CD4-positive, alpha-beta T cell treated with Interleukin-15 for 1 hour (primary cell): ENCODE measurements around the gene WDR36.

Experiments used
- DNase-seq: peaks from one replicate; pipeline ENCODE4 v3.0.0-alpha.2; 2020

The WDR36 gene

GRCh38 chr5:111092062-111092853, at the start of gene WDR36:
WDR36 (plus strand) TSS chr5:111092348; CDS start chr5:111092457, 109 bp downstream.
- peak; percentile 84 for DNase-seq

GRCh38 chr5:111043712-111044506, 48.2 kb upstream of the WDR36 start:
- DNase-seq, result no peak

- DNase-seq, result no peak
Measured at GRCh38 chr5:111058064-111058463, 34.1 kb upstream of the WDR36 start.

GRCh38 chr5:111060169-111060568, 32.0 kb upstream of the WDR36 start:
- DNase-seq, result no peak

- no peak for DNase-seq
Measured at GRCh38 chr5:111061618-111062017, 30.5 kb upstream of the WDR36 start.

GRCh38 chr5:111063709-111064322, 28.3 kb upstream of the WDR36 start:
- no peak for DNase-seq

GRCh38 chr5:111066261-111066938, 25.7 kb upstream of the WDR36 start:
- DNase-seq, result no peak

- DNase-seq, result no peak
Measured at GRCh38 chr5:111068213-111068612, 23.9 kb upstream of the WDR36 start.

GRCh38 chr5:111069839-111070238, 22.3 kb upstream of the WDR36 start:
- DNase-seq, result no peak

GRCh38 chr5:111070272-111071134, 21.6 kb upstream of the WDR36 start:
- no peak for DNase-seq

GRCh38 chr5:111071413-111071812, 20.7 kb upstream of the WDR36 start, which contains the start of gene TSLP:
TSLP (plus strand) TSS chr5:111071713; CDS start chr5:111071891, 178 bp downstream.
- DNase-seq, result no peak

- peak; percentile 35 for DNase-seq
Measured at GRCh38 chr5:111072949-111073682, 19.0 kb upstream of the WDR36 start.

- no peak for DNase-seq
Measured at GRCh38 chr5:111074244-111074643, 17.9 kb upstream of the WDR36 start.

- no peak for DNase-seq
Measured at GRCh38 chr5:111075520-111075919, 16.6 kb upstream of the WDR36 start.

GRCh38 chr5:111076091-111076490, 16.1 kb upstream of the WDR36 start:
- no peak for DNase-seq

- no peak for DNase-seq
Measured at GRCh38 chr5:111077678-111078077, 14.5 kb upstream of the WDR36 start.

- no peak for DNase-seq
Measured at GRCh38 chr5:111079846-111080245, 12.3 kb upstream of the WDR36 start.

GRCh38 chr5:111083323-111083722, 8.8 kb upstream of the WDR36 start:
- no peak for DNase-seq

- no peak for DNase-seq
Measured at GRCh38 chr5:111095982-111096381, 3.8 kb downstream of the WDR36 start.

- DNase-seq, result no peak
Measured at GRCh38 chr5:111099058-111099778, 7.1 kb downstream of the WDR36 start.
